Neutrophil (primary cell): ENCODE data around the gene RPL19.
A peak's percentile ranks its signal among the peaks of the same experiment; 100 is the strongest.

Experiments
- H3K27ac ChIP-seq: fragments of 200-600 bp; sonication (generic); 2 replicates; pipeline ENCODE4 v1.5.1; 2016; ENCODE audit warnings: mild to moderate bottlenecking, moderate library complexity
- H3K27me3 ChIP-seq: fragments of 200-600 bp; sonication (generic); 2 replicates; pipeline ENCODE4 v1.6.0; 2016; ENCODE audit warnings: mild to moderate bottlenecking
- H3K36me3 ChIP-seq: fragments of 200-600 bp; sonication (generic); 2 replicates; pipeline ENCODE4 v1.5.1; 2017
- H3K4me1 ChIP-seq, 2 experiments: fragments of 200-600 bp in 1 of 2; sonication (generic) in 1 of 2; 1 replicate in 1 of 2; 2 replicates in 1 of 2; pipeline versions ENCODE4 v1.5.1 to v1.6.1; 2013 to 2016; ENCODE audit warnings: low read depth in 1 of 2, low read length in 1 of 2, mild to moderate bottlenecking in 1 of 2, moderate library complexity in 1 of 2; ENCODE audit not compliant: control insufficient read depth in 1 of 2, insufficient read depth in 1 of 2
- H3K4me3 ChIP-seq, 2 experiments: fragments of 200-600 bp in 1 of 2; sonication (generic) in 1 of 2; 1 replicate in 1 of 2; 2 replicates in 1 of 2; pipeline ENCODE4 v1.5.1; 2013 to 2016; ENCODE audit warnings: low read depth in 1 of 2, low read length in 1 of 2, mild to moderate bottlenecking in 1 of 2, moderate library complexity in 1 of 2
- H3K9me3 ChIP-seq: fragments of 200-600 bp; sonication (generic); 2 replicates; pipeline ENCODE4 v1.5.1; 2016
- CTCF ChIP-seq: fragments of 200-600 bp; sonication (generic); IDR thresholded peaks from 2 replicates; pipeline ENCODE4 v1.5.1; 2016; ENCODE audit warnings: antibody characterized with exemption

Gene RPL19

GRCh38 chr17:39199820-39200069 is 338 bp upstream of the RPL19 start:
- Histone ChIP-seq H3K36me3 (peaks cover 33% of the 10 kb centered on the region), H3K4me3 (peak overlapping the region; percentile 91 to 96), H3K9me3 (no peaks in the 10 kb centered on the region), H3K27me3 (peaks cover 40% of the 10 kb centered on the region), H3K27ac (peak overlapping the region; percentile 91), H3K4me1 (peaks cover 31 to 45% of the 10 kb centered on the region in 2 experiments)
- TF ChIP-seq CTCF = no peak

GRCh38 chr17:39200957-39201510 is 951 bp downstream of the RPL19 start:
- Histone ChIP-seq H3K36me3 (peaks cover 39% of the 10 kb centered on the region), H3K27me3 (peaks cover 27% of the 10 kb centered on the region), H3K27ac (peak overlapping the region; percentile 91), H3K9me3 (no peaks in the 10 kb centered on the region), H3K4me3 (peak overlapping the region; percentile 91 to 96), H3K4me1 (peaks cover 31 to 45% of the 10 kb centered on the region in 2 experiments)
- TF ChIP-seq CTCF = no peak

GRCh38 chr17:39204245-39204644 is 4.2 kb downstream of the RPL19 start:
- Histone ChIP-seq H3K27ac (no peak overlapping the region), H3K36me3 (peaks cover 39% of the 10 kb centered on the region), H3K9me3 (no peaks in the 10 kb centered on the region), H3K4me3 (no peak overlapping the region), H3K4me1 (peaks cover 17 to 18% of the 10 kb centered on the region in 2 experiments), H3K27me3 (peaks cover 15% of the 10 kb centered on the region)
- no peak for TF ChIP-seq CTCF

- Histone ChIP-seq H3K36me3 (peaks cover 39% of the 10 kb centered on the region), H3K4me1 (peaks cover 14 to 20% of the 10 kb centered on the region in 2 experiments), H3K27me3 (peaks cover 24% of the 10 kb centered on the region), H3K27ac (no peak overlapping the region), H3K9me3 (no peaks in the 10 kb centered on the region), H3K4me3 (no peak overlapping the region)
- no peak for TF ChIP-seq CTCF
Observed at GRCh38 chr17:39205112-39205526, 5.0 kb downstream of the RPL19 start.

- Histone ChIP-seq H3K9me3 (no peaks in the 10 kb centered on the region), H3K27ac (no peak overlapping the region), H3K4me1 (peaks cover 4 to 9% of the 10 kb centered on the region in 2 experiments)
Observed at GRCh38 chr17:39208136-39208535, 8.1 kb downstream of the RPL19 start.

More at GRCh38 chr17:39208136-39208535, 8.1 kb downstream of the RPL19 start:
- Histone ChIP-seq H3K4me3 (no peak overlapping the region), H3K27me3 (peaks cover 52% of the 10 kb centered on the region), H3K36me3 (peaks cover 22% of the 10 kb centered on the region)
- no peak for TF ChIP-seq CTCF
